Measurements from ENCODE around the gene IDS.
A peak's percentile ranks its signal among the peaks of the same experiment; 100 is the strongest.
"Not testable (repeated sequence)": the region's sequence is repeated elsewhere in the genome, so short reads cannot be mapped to it uniquely, and the experiment has no call there.

Gene IDS

DNA sequence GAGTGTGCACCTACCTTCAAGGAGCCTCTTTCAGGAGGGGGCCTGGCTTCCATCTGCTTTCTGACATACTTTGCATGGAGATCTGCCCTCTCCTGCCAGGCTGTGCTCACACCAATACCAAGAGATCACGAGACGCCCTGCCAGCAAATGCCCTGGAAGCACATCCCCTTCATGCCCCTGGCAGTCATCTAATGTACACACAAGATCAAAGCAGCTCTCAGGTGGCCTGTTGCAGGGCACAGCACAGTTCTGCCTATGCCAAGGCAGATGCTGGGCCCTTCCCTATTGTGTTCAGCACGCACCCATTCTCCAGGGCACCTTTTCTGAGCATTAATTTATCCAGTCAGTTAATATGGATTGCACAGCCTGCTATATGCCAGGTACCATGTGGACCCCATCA, 27.8 kb upstream of the IDS start:
- DNase-seq; in situ Hi-C loops (cut with MboI; ENCODE audit: low pct_unique_long_range_greater_than_20kb, low sequenced_read_pairs): not testable (repeated sequence)

DNA sequence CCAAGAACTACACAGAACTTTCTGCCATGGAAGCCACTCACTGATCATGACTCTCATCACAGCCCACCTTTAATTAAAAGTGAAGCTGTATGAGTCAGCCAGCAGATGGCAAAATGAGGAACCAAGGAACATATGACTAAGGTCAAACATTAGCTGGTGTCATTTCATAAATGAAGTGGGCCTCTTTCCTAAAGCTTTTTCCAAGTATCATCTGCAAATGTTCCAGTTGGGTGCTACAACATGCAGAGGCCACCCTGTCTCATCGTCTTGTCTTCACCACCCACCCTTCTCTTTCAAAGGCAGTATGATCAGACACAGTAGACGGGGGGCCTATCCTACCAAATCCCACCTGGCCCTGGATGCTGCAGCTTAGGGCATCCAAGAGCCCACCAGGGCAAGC, 26.5 kb upstream of the IDS start:
- in situ Hi-C loops (cut with MboI; ENCODE audit: low pct_unique_long_range_greater_than_20kb, low sequenced_read_pairs): no loop called here
- peak; percentile 64 for DNase-seq

DNA sequence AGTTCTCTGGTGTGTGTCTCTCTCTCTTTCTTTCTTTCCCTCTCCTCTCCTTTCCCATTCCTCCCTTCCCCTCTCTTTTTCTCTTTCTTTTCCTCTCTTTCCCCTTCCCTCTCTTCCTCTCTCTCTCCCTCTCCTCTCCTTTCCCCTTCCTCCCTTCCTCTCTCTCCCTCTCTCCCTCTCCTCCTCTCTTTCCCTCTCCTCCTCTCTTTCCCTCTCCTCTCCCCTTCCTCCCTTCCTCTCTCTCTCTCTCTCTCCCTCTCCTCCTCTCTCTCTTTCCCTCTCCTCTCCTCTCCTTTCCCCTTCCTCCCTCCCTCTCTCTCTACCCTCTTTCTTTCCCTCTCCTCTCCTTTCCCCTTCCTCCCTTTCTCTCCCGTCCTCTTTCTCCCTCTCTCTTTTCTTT, 23.3 kb upstream of the IDS start:
- DNase-seq: no peak
- in situ Hi-C loops (cut with MboI; ENCODE audit: low pct_unique_long_range_greater_than_20kb, low sequenced_read_pairs): no loop called here

DNA sequence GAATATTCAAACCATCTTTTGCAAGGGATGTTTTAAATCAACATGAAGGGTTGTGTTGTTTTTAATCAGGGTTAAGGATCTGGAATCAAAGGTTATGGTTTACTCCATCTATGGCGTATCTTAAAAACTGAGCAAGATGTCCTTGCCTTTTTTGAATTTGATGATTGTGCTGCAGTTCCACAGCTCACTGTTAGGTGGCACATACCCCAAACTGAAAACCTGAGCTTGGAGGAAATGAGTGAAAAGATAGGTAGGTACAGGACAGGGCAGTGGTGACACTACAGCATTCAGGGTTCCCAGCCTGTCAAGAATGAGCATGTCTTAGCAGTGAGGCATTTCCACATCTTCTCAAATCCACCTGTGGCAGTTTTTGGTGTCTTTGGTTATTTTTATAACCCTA, 22.6 kb upstream of the IDS start:
- in situ Hi-C loops (cut with MboI; ENCODE audit: low pct_unique_long_range_greater_than_20kb, low sequenced_read_pairs): no loop called here
- DNase-seq: peak; percentile 76

DNA sequence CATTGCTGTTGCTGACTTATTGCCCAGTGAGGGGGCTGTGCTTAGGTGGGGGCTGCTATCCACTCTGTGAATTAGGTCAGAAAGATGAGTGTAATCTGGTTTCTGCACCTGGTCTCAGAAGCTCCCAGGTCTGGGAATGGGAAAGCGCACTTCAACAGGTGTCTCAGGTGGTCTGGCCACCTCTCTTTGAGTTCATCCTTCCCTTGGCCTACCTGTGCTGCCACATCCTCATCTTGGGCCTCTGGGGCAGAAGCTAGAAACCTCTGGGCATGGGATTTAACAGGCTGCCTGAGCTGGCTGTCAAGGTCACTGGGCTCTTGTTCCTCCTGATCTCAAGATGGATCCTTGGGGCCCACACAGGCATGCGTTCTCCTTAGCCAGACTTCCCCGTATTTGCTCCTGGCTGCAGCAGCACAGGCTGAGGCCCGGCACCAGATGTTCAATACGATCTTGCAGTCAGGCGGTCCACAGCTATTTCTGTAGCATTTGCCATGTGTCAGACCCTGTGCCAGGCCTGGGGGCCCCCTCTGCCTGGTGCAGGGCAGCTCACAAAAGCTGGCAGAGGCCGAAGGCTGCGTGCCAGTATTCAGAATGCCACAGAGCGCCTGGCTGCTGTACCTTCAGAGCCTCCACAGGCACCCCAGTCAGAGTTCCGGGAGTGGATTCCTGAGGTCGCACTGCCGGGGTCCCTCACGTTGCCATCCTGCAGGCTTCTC, 21.4 kb upstream of the IDS start:
- DNase-seq; in situ Hi-C loops (cut with MboI; ENCODE audit: low pct_unique_long_range_greater_than_20kb, low sequenced_read_pairs): not testable (repeated sequence)

DNA sequence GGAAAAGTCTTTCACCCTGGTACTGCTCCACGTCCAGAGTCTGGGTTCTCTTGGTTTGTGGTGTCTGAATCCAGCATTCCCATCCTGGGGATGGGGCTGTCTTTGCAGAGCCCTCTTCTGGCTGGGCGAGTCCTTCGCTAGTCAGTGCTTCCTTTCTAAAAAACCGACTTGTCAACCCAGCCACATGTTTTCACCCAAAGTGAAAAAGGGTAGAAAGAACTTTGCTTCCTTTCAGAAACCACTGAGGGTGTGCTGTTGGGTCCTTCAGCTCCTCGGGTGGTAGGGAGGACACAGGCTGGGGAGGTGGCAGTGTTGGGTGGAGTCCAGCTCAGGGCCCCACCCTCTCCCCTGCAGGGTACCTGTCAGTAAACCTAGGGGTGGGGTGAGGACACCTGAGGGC, 20.8 kb upstream of the IDS start:
- in situ Hi-C loops (cut with MboI; ENCODE audit: low pct_unique_long_range_greater_than_20kb, low sequenced_read_pairs): not testable (repeated sequence)
- DNase-seq: peak; percentile 47

DNA sequence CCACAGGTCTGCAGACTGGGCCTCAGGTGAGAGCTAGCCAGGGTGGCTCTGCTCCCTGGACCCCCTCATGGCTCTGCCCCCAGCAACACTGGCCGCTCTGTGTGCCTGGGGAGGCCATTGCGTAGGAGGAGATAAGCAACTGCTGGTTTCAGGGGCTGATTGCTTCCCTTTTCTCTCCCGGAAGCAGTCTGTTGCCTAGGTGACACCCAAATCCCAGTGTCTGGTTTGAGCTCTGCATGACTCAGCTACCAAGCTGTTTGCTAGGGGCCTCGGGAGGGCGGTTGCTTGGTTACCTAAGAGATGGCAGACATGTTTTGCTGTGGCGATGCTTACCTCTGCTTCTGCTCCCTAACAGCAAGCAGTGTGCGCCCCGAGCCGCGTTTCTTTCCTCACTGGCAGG, 20.3 kb upstream of the IDS start:
- DNase-seq: peak; percentile 90
- in situ Hi-C loops (cut with MboI; ENCODE audit: low pct_unique_long_range_greater_than_20kb, low sequenced_read_pairs): not testable (repeated sequence)

DNA sequence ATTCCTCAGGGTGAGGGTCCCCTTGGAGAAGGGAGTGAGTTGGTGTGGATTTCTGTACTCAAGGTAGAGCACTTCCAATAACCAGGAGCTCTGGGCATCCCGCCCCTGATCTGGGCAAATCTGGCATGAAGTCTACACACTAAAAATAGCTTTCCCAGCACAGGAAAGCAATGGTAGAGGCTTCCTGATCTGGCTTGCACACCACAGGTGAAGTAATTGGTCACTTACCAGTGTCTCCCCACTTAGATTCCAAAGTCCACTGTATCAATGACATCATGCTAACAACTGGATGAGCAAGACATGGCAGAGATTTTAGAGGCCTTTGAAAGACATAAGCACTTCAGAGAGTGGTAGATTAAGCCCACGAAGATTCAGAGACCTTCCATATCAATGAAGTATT, 17.8 kb upstream of the IDS start:
- in situ Hi-C loops (cut with MboI; ENCODE audit: low pct_unique_long_range_greater_than_20kb, low sequenced_read_pairs): loop anchor here (25.0 kb wide), 1 partner anchor 114 kb away; the partner anchor contains the start of gene TMEM185A
- DNase-seq: no peak

DNA sequence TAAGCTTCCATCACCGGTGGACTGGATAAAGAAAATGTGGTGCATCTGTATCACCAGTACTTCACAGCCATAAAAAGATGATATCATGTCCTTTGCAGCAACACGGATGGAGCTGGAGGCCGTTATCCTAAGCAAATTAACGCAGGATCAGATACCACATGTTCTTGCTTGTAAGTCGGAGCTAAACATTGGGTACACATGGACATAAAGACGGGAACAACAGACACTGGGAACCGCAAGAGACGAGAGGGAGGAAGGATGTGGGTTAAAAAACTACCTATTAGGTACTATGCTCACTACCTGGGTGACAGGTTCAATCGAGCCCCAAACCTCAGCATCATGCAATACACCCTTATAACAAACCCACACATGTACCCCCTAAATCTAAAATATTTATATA, 16.3 kb upstream of the IDS start:
- no peak for DNase-seq
- in situ Hi-C loops (cut with MboI; ENCODE audit: low pct_unique_long_range_greater_than_20kb, low sequenced_read_pairs): loop anchor here (25.0 kb wide), 1 partner anchor 116 kb away; the partner anchor contains the start of gene TMEM185A

DNA sequence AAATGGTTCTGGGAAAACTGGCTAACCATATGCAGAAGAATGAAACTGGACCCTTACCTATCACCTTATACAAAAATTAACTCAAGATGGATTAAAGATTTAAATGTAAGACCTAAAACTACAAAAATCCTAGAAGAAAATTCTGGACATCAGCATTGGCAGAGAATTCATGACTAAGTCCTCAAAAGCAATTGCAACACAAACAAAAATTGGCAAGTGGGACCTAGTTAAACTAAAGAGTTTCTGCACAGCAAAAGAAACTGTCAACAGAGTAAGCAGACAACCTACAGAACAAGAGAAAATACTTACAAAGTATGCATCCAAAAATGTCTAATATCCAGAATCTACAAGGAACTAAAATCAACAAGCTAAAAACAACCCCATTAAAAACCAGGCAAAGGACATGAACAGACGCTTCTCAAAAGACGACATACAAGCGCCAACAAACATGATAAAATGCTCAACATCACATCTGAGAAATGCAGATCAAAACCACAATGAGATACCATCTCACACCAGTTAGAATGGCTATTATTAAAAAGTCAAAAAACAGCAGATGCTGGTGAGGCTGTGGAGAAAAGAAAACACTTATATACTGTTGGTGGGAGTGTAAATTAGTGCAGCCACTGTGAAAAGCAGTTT, 15.7 kb upstream of the IDS start:
- in situ Hi-C loops (cut with MboI; ENCODE audit: low pct_unique_long_range_greater_than_20kb, low sequenced_read_pairs): loop anchor here (25.0 kb wide), 1 partner anchor 117 kb away; the partner anchor contains the start of gene TMEM185A
- not testable (repeated sequence) for DNase-seq

DNA sequence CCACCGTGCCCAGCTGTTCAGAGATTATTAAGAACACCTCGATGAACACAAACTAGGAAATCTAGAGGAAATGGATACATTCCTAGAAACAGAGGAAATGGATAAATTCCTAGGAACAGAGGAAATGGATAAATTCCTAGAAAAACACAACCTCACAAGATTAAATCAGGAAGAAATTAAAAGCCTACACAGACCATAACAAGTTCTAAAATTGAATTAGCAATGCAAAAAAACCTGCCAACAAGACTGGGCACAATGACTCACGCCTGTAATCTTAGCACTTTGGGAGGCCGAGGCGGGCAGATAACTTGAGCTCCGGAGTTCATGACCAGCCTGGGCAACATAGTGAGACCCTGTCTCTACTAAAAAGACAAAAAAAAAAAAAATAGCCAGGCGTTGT, 13.1 kb upstream of the IDS start:
- in situ Hi-C loops (cut with MboI; ENCODE audit: low pct_unique_long_range_greater_than_20kb, low sequenced_read_pairs): loop anchor here (25.0 kb wide), 1 partner anchor 119 kb away; the partner anchor contains the start of gene TMEM185A
- no peak for DNase-seq

DNA sequence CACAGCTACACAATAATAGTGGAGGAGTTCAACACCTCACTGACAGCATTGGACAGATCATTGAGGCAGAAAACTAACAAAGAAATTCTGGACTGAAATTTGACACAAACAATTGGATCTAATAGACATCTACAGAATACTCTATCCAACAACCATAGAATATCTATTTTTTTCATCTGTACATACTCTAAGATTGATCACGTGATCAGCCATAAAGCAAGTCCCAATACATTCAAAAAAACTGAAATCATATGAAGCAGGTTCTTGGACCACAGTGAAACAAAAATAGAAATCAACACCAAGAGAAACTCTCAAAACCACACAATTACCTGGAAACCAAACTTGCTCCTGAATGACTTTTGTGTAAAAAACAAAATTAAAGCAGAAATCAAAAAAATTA, 12.2 kb upstream of the IDS start:
- in situ Hi-C loops (cut with MboI; ENCODE audit: low pct_unique_long_range_greater_than_20kb, low sequenced_read_pairs): loop anchor here (25.0 kb wide), 1 partner anchor 120 kb away; the partner anchor contains the start of gene TMEM185A
- no peak for DNase-seq

DNA sequence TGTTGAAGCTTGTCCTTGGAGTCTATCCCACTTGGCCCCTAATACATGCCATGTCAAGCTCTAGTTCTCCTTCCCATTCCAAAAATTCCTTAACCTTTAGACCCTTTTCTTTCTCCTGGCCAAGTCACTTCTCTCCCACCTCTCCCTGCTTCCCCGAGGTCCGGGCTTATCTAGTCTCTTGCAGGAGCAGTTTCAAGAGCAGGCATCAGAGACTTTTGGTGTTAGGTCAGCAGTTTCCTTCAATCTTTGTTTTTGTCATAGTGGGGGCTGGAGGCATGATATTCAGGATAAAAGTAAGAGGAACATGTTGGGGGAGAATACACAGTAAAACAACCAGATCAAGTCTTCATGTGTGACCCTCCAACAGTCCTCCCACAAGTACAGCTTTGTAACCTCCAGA, 11.5 kb upstream of the IDS start:
- in situ Hi-C loops (cut with MboI; ENCODE audit: low pct_unique_long_range_greater_than_20kb, low sequenced_read_pairs): loop anchor here (25.0 kb wide), 1 partner anchor 121 kb away; the partner anchor contains the start of gene TMEM185A
- no peak for DNase-seq

DNA sequence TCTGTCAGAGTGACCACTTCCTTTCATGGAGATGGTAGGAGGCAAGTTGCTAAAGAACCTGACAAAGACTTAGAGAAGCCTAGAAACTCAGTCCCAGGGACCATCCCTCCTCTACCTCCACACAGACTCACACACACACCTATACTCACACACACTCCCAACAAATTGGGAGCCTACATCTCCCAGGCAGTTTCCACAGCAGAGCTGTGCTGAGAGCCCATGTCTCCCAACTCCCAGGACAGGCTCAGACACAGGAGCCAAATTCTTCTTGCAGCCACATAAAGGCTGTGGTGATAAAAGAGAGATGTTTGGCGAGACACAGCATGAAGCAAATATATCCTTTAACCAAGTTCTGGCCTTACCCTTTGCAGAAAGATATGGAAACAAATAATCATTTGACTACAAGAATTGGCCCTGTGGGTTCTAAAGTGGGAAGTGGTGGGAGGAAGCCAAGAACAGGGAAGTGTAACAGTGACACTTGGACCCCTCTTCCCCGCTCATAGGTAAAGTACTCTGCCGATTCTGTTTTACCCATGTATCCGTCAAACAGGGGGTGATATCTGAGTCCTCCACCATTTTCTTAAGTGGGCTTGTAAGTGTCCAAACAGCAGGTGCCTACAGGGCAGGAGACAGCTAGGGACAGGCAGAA, 11.0 kb upstream of the IDS start:
- in situ Hi-C loops (cut with MboI; ENCODE audit: low pct_unique_long_range_greater_than_20kb, low sequenced_read_pairs): loop anchor here (25.0 kb wide), 1 partner anchor 121 kb away; the partner anchor contains the start of gene TMEM185A
- peak; percentile 45 for DNase-seq

DNA sequence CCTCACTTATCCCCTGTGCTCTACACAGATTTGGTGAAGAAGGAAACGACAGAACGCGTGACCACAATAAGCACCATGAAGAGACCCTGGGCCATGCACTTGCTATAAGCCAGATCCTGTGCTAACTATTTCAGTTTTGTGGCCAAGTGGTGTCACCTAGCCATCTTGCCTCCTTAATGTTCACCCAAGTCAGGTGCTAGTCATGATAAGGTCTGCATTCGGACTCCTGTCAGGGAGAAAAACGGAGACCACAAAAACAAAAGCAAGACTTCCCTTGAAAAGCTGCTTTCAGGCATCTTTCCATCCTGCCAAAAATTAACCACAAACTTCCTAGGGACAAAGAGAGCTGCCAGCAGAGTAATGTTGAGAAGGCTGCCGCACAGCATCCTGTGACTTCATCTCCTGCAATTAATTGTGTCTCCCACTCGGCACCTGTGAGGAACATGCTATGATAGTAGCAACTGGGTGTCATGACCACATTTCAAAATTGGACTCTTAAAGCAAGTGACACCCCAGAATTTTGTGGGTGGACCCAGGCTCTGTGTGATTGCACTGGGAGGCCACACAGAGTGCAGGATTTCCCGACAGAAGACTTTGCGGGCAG, 8.8 kb upstream of the IDS start:
- DNase-seq: peak; percentile 81
- in situ Hi-C loops (cut with MboI; ENCODE audit: low pct_unique_long_range_greater_than_20kb, low sequenced_read_pairs): loop anchor here (25.0 kb wide), 1 partner anchor 123 kb away; the partner anchor contains the start of gene TMEM185A

DNA sequence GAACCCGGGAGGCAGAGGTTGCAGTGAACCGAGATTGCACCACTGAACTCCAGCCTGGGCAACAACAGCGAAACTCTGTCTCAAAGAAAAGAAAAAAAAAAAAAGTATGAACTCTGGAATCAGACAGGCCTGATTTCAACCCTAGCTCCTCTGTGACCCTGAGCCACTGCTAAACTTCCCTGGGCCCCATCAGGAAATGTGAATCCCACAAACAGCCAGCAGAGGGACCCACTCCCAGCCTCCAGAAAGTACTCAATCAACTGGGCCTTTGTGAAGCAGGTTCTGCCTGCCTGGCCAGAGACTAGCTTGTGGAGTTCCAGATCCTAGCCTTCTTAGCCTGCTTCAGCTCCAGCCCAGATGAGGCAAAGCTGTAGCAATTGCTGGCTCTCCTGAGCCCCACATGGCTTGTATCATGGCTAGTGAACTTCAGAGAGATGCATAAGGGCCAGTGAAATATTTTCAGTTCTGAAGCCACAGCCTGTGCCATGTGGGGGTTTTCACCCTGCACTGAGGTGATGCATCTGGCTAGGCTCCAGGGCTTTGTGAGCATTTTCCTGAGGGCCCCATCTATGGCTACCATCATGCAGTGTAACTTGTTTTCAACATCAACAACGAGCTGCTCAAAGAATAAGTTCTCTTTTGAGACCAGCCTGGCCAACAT, 7.2 kb upstream of the IDS start:
- peak; percentile 88 for DNase-seq
- in situ Hi-C loops (cut with MboI; ENCODE audit: low pct_unique_long_range_greater_than_20kb, low sequenced_read_pairs): loop anchor here (25.0 kb wide), 1 partner anchor 125 kb away; the partner anchor contains the start of gene TMEM185A

DNA sequence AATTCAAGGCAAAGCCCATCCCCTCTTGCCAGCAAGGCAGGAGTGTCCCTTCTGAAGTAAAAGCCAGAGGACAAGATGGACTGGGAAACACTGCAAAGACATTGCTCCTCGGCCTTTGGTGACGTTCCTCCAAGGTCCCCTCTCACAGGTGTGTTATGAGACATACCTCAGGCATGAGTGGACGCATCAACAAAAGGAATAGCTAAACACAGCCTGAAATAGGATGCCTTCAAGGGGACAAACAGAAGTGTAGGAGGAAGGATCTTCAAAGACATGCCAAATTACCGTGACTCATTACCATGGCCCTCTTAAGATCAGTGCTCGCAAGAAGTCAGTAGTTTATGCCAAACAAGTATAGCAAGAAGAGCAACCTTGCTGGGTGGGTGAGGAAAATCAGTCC, 6.0 kb upstream of the IDS start:
- in situ Hi-C loops (cut with MboI; ENCODE audit: low pct_unique_long_range_greater_than_20kb, low sequenced_read_pairs): loop anchor here (25.0 kb wide), 1 partner anchor 126 kb away; the partner anchor contains the start of gene TMEM185A
- no peak for DNase-seq

DNA sequence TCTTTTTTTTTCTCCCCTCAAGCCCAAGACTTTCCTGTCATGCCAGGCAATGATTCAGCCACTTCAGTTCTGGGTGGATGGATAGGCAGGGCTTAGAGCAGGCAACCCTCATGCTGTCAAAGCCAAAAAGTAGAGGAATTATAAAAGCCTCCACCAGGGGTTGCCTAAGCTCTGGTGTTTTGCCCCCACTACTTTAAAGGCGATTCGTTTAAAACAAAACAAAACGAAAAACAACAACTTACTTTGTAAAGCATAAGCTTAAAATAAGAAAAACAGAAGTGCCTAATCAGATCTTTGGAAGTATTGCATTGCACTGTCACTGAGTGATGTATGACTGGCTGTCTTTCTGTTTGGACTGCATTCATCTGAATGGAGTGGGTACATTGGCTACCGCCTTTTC, 5.3 kb upstream of the IDS start:
- peak; percentile 49 for DNase-seq
- in situ Hi-C loops (cut with MboI; ENCODE audit: low pct_unique_long_range_greater_than_20kb, low sequenced_read_pairs): loop anchor here (25.0 kb wide), 1 partner anchor 127 kb away; the partner anchor contains the start of gene TMEM185A

DNA sequence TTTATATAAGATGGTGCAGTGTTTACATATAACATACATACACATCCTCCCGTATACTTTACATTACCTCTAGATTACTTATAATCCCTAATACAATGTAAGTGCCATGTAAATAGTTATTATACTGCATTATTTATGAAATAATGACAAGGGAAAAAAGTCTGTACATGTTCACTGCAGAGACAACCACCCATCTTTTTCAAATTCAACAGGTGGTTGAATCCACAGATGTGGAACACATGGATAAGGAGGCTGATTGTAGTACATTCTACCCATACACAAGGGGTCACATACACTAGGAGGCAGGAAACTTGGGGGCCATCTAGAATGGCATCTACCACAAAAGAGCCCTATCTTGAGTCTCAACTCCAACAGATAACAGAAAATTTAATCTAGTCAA, 3.4 kb upstream of the IDS start:
- no peak for DNase-seq
- in situ Hi-C loops (cut with MboI; ENCODE audit: low pct_unique_long_range_greater_than_20kb, low sequenced_read_pairs): loop anchor here (25.0 kb wide), 1 partner anchor 129 kb away; the partner anchor contains the start of gene TMEM185A
